ENCODE measurements around the gene RNF111. TPM values are rescaled to one million over a fixed set of nuclear protein-coding genes. Genes with fewer than 3 reads are reported as not detected.

RNF111 gene
- total and polyA plus RNA-seq, 10 of the 15 experiments (the other 5 are each of a cell fraction or from before 2014, with no cell fraction given): 8.6 to 34.7 (median 15.7) TPM

DNA sequence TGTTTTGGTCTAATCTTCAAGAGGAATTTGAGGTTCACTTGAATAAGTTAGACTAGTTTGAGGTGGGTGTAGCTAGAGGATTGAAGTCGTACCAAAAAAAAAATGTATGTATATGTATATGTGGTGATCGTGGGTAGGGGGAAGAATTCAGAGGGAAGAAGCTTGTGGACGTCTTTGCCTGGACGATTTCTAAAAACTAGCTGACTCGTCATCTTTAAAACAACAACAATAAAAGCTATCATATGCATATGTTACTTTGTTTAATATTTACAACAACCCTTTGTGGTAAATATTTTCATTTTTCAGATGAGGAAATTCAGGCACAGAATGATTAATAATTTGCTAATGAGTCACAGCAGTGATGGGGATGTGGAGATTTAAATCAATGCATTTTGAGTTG lies 18.1 kb downstream of the RNF111 start:
- Histone ChIP-seq H3K4me1 (ENCODE audit: control insufficient read depth, insufficient read depth, low read length) (peaks cover 11% of the 10 kb centered on the region; the same call in 1 of the 2 replicates), H3K4me3 (no peak overlapping the region), H3K9me3 (replicated peaks; ENCODE audit: control insufficient read depth, insufficient read depth, low read length) (no peaks in the 10 kb centered on the region; the same call in 2 of the 3 replicates), H4K20me1 (ENCODE audit: control insufficient read depth, insufficient read depth) (no peaks in the 10 kb centered on the region; the same call in 1 of the 2 replicates), H3K4me2 (ENCODE audit: control insufficient read depth, insufficient read depth) (no peak overlapping the region), H3K27me3 (replicated peaks in 1 of 2; ENCODE audit: control insufficient read depth in 2 of 2, insufficient read depth in 2 of 2, low read length in 1 of 2) (no peaks in the 10 kb centered on the region), H2AFZ (ENCODE audit: control insufficient read depth, low read depth, low read length) (no peak overlapping the region), H3K9ac (ENCODE audit: control insufficient read depth, insufficient read depth, low read length) (no peak overlapping the region), H3K36me3 (ENCODE audit: control insufficient read depth in 2 of 2, insufficient read depth in 2 of 2, low read length in 1 of 2) (peaks cover 0 to 16% of the 10 kb centered on the region in 2 experiments; a peak in 3 of 4 replicates), H3K79me2 (ENCODE audit: control insufficient read depth, insufficient read depth, low read length) (peaks cover 51% of the 10 kb centered on the region), H3K27ac (ENCODE audit: control insufficient read depth, insufficient read depth) (no peak overlapping the region)
- RAD21 ChIA-PET (ENCODE audit: unreplicated experiment): no interaction called here
- intact Hi-C loops (cut with micrococcal nuclease; ENCODE audit: unreplicated experiment) (no loop called here), in situ Hi-C loops (cut with MboI) (no loop called here)
- no peak for DNase-seq (ENCODE audit: low read depth, low spot score)
- no peak for ATAC-seq
- TF ChIP-seq RCOR1 (conservative IDR thresholded peaks at IDR 0.05; ENCODE audit: low read depth, low read length) (no peak), ATF7 (IDR thresholded peaks at IDR 0.05; ENCODE audit: low read depth) (no peak), NRF1 (conservative IDR thresholded peaks at IDR 0.05; ENCODE audit: low read depth, low read length) (no peak), SUZ12 (IDR thresholded peaks at IDR 0.05; ENCODE audit: unreplicated experiment) (no peak), DPF2 (IDR thresholded peaks at IDR 0.05) (no peak)
- TF ChIP-seq, protein P1, sequence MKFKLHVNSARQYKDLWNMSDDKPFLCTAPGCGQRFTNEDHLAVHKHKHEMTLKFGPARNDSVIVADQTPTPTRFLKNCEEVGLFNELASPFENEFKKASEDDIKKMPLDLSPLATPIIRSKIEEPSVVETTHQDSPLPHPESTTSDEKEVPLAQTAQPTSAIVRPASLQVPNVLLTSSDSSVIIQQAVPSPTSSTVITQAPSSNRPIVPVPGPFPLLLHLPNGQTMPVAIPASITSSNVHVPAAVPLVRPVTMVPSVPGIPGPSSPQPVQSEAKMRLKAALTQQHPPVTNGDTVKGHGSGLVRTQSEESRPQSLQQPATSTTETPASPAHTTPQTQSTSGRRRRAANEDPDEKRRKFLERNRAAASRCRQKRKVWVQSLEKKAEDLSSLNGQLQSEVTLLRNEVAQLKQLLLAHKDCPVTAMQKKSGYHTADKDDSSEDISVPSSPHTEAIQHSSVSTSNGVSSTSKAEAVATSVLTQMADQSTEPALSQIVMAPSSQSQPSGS (IDR thresholded peaks at IDR 0.05; ENCODE audit: low read length): no peak
- FAIRE-seq: no peak
- WGBS (ENCODE audit: insufficient coverage, insufficient replicate concordance, low lambda C conversion rate, missing lambda C conversion rate): 94% methylated on average over 5 of the region's 5 CpGs
- SMC1A ChIA-PET (ENCODE audit: uncharacterized antibody, unreplicated experiment): no interaction called here
- POLR2A ChIA-PET: no interaction called here
- CTCF ChIA-PET: interaction anchor here (0.6 kb wide), 1 partner anchor 389 kb away, joined by 3 read pairs; no protein-coding TSS in a partner anchor
- BruUV-seq (replicated peaks): no TSS peak

DNA sequence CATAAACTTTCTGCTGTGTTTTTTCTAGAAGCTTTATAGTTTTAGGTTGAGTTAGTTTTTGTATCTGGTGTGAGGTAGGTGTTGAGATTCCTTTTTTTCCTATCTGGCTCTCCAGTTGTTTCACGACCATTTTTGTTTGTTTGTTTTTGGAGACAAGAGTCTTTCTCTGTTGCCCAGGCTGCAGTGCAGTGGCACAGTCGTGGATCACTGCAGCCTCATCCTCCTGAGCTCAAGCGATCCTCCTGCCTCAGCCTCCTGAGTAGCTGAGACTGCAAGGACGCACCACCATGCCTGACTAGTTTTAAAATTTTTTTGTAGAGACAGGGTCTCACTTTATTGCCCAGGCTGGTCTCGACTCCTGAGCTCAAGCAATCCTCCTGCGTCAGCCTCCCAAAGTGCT lies 20.6 kb downstream of the RNF111 start:
- Histone ChIP-seq H3K36me3 (ENCODE audit: control insufficient read depth in 2 of 2, insufficient read depth in 2 of 2, low read length in 1 of 2) (peaks cover 0 to 16% of the 10 kb centered on the region in 2 experiments; a peak in 3 of 4 replicates), H3K9ac (ENCODE audit: control insufficient read depth, insufficient read depth, low read length) (no peak overlapping the region), H3K27ac (ENCODE audit: control insufficient read depth, insufficient read depth) (no peak overlapping the region), H3K4me3 (no peak overlapping the region), H3K9me3 (replicated peaks; ENCODE audit: control insufficient read depth, insufficient read depth, low read length) (no peaks in the 10 kb centered on the region; the same call in 2 of the 3 replicates), H4K20me1 (ENCODE audit: control insufficient read depth, insufficient read depth) (no peaks in the 10 kb centered on the region; the same call in 1 of the 2 replicates), H3K27me3 (replicated peaks in 1 of 2; ENCODE audit: control insufficient read depth in 2 of 2, insufficient read depth in 2 of 2, low read length in 1 of 2) (no peaks in the 10 kb centered on the region), H3K4me2 (ENCODE audit: control insufficient read depth, insufficient read depth) (no peak overlapping the region), H2AFZ (ENCODE audit: control insufficient read depth, low read depth, low read length) (no peak overlapping the region), H3K79me2 (ENCODE audit: control insufficient read depth, insufficient read depth, low read length) (peaks cover 40% of the 10 kb centered on the region), H3K4me1 (ENCODE audit: control insufficient read depth, insufficient read depth, low read length) (no peaks in the 10 kb centered on the region; the same call in 1 of the 2 replicates)
- SMC1A ChIA-PET (ENCODE audit: uncharacterized antibody, unreplicated experiment): interaction anchor here (1.0 to 1.5 kb wide), 3 partner anchors 22 to 81 kb away, joined by 3 to 4 read pairs (median 3); no protein-coding TSS in a partner anchor
- CTCF ChIA-PET: interaction anchor here (0.6 to 0.8 kb wide), 2 partner anchors 26 to 28 kb away, joined by 3 read pairs; no protein-coding TSS in a partner anchor
- no TSS peak for BruUV-seq (replicated peaks)
- ATAC-seq (no peak), FAIRE-seq (no peak), DNase-seq (ENCODE audit: low read depth, low spot score) (no peak)
- intact Hi-C loops (cut with micrococcal nuclease; ENCODE audit: unreplicated experiment): no loop called here
- in situ Hi-C loops (cut with MboI): no loop called here
- TF ChIP-seq NBN (IDR thresholded peaks at IDR 0.05) (no peak), IKZF1 (conservative IDR thresholded peaks at IDR 0.05) (no peak), NRF1 (conservative IDR thresholded peaks at IDR 0.05; ENCODE audit: low read depth, low read length) (no peak), IKZF2 (IDR thresholded peaks at IDR 0.05) (no peak), EED (IDR thresholded peaks at IDR 0.05; ENCODE audit: low read depth) (no peak), SRF (IDR thresholded peaks at IDR 0.05; ENCODE audit: low read depth in 2 of 2, low read length in 2 of 2) (no peak), BMI1 (IDR thresholded peaks at IDR 0.05; ENCODE audit: borderline replicate concordance) (no peak), TCF12 (IDR thresholded peaks at IDR 0.05; ENCODE audit: low read depth, low read length) (no peak), FOS (IDR thresholded peaks at IDR 0.05; ENCODE audit: borderline replicate concordance, extremely low read depth, insufficient read length) (no peak), SMAD1 (IDR thresholded peaks at IDR 0.05; ENCODE audit: low read depth, partially characterized antibody) (no peak), SIN3A (IDR thresholded peaks at IDR 0.05; ENCODE audit: low read depth, low read length) (no peak)
- 96% methylated on average over 6 of the region's 6 CpGs for WGBS (ENCODE audit: insufficient coverage, insufficient replicate concordance, low lambda C conversion rate, missing lambda C conversion rate)
- RAD21 ChIA-PET (ENCODE audit: unreplicated experiment): no interaction called here
- POLR2A ChIA-PET: interaction anchor here (0.5 to 0.6 kb wide), 2 partner anchors 44 to 56 kb away, joined by 4 read pairs; no protein-coding TSS in a partner anchor

Data from GM12878 (cell line).